ENCODE results near the gene RNU7-1. TPM values are rescaled to one million over a fixed set of nuclear protein-coding genes. Genes with fewer than 3 reads are reported as not detected.
"Not testable (repeated sequence)": the region's sequence is repeated elsewhere in the genome, so short reads cannot be mapped to it uniquely, and the experiment has no call there.

Gene RNU7-1
- total RNA-seq = not detected in 2 replicates

DNA sequence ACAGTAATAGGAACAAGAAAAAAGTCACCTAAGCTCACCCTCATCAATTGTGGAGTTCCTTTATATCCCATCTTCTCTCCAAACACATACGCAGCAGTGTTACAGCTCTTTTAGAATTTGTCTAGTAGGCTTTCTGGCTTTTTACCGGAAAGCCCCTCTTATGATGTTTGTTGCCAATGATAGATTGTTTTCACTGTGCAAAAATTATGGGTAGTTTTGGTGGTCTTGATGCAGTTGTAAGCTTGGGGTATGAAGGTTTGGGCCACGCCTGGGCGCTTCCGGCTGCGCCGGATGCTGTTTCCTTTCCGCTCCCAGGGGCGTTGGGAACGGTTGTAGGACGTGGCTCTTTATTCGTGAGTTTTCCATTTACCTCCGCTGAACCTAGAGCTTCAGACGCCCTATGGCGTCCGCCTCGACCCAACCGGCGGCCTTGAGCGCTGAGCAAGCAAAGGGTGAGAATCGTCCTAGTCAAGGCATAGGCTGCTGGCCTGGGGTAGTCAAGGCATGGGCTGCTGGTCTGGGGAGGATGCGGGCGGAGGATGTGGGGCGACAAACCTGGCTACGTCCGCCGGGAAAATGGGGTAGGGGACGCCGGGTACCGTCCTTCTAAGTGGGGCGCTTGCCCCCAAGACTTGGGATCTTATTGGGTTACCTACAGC, at the start of gene RNU7-1, which contains the start of gene C12orf57:
TSS of gene RNU7-1 (plus strand) at position 95 of the 659 bp plus-strand sequence.
TSS of gene C12orf57 (plus strand) at position 301 of the 659 bp plus-strand sequence. CDS start at position 401, 100 bp downstream.
- DNase-seq = peak; percentile 87

DNA sequence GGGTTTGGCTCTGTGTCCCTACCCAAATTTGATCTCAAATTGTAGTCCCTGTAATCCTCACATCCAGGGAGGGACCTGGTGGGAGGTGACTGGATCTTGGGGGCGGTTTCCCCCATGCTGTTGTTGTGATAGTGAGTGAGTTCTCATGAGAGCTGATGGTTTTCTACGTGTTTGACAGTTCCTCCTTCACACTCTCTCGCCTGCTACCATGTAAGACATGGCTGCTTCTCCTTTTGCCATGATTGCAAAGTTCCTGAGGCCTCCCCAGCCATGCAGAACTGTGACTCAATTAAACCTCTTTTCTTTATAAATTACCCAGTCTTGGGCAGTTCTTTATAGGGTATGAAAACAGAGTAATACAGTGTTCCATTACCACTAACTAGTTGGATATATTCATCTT, 49.3 kb upstream of the RNU7-1 start:
- no peak for DNase-seq

- DNase-seq = no peak
Measured at GRCh38 chr12:6896846-6897435, 46.7 kb upstream of the RNU7-1 start.

DNA sequence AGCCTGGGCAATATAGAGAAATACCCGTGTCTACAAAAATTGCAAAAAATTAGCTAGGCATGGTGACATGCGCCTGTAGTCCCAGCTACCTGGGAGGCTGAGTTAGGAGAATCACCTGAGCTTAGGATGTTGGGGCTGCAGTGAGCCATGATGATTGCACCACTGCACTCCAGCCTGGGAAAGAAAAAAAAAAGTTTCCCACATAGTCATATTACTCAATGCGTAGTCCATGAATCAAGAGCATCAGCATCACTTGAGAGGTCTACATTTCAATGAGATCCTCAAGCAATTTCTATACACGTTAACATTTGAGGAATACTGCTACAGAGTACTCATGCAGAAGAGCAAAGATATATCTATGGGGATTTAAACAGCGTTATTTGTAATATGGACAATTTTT, 44.2 kb upstream of the RNU7-1 start:
- no peak for DNase-seq

GRCh38 chr12:6899837-6900519, 43.6 kb upstream of the RNU7-1 start:
- peak; percentile 88 for DNase-seq

DNA sequence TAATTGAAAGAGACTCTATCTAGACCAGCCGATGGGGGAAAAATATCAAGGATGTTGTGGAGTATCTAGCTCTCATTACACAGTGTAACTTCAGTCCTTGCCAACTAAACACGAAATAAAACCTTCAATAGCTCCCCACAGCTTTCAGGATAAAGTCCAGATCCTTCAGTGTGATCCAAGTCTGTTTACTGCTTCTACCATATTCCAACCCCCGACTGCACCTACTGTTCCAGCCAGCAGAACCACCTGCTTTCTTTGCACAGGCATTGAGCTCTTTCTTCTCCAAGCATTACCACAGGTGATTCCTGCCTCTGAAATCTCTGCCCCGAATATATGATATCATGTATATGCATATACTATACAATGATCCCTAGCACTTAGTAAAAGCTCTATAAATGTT, 41.2 kb upstream of the RNU7-1 start:
- DNase-seq = no peak

DNA sequence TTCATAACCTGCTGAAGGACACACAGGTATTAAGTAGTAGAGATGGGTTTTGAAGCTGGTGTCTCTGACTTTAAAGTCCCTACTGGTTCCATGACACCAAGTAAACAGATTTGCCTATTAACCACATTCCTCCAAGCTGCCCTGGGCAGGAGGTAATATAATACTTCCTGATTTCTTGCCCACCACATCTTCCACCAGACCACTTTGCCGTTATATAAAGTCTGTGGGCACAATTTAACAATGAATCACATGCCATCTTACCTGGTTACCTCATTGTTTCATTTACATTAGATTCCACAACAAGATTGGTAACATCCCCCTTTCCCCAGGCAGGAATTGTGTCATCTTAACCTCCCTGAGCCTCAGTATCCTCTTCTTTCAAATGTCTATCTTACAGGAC, 39.9 kb upstream of the RNU7-1 start:
- no peak for DNase-seq

DNA sequence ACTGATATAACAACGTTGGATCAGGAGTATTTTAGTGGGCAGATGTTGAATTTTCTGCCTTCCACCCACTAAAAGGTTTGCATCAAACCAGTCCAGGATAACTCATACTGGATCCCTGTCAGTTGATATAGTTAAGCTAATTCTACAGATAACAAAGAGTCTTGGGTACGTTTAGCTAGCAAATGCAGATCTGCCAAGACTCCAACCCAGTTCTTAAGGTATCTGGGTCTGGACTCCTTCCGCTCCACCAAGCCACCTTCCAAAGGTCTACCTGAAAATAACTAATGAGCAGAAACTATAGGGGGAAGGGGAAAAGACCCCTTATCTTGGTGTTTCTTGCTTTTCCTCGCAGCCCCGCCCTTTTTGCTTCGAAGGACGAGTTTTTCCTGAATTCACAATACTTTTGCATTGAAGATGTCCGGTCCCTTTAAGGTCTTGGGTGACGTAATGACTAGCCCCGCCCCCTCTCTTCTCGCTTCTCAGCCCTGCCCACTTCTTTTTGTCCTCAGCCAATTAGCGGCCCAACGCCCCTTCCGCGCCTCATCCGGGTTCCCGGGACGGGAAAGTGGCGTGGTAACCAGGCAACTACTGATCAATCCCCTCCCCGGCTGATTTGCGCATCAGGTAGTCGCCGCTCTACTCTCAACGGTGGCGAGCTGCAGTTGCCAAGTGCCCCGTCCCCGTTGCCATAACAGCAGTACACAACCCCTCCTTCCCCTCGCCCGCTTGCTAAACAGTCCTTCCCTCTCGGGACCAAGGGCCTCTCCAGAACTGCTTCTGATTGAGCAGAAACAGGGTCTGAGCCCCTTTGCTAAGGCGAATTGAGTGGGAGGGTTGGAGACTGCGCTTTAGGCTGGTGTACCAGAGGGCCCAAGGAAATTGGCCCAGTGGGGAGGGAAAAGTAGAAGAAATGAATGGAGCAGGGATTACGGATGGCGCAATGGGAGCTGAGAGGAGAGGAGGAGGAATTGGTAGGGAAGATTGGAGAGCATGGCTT, 39.0 kb upstream of the RNU7-1 start, which contains the start of gene LRRC23:
TSS of gene LRRC23 (plus strand) at position 543 of the 997 bp plus-strand sequence. CDS start 812 bp downstream, outside the sequence.
- peak; percentile 97 for DNase-seq

DNA sequence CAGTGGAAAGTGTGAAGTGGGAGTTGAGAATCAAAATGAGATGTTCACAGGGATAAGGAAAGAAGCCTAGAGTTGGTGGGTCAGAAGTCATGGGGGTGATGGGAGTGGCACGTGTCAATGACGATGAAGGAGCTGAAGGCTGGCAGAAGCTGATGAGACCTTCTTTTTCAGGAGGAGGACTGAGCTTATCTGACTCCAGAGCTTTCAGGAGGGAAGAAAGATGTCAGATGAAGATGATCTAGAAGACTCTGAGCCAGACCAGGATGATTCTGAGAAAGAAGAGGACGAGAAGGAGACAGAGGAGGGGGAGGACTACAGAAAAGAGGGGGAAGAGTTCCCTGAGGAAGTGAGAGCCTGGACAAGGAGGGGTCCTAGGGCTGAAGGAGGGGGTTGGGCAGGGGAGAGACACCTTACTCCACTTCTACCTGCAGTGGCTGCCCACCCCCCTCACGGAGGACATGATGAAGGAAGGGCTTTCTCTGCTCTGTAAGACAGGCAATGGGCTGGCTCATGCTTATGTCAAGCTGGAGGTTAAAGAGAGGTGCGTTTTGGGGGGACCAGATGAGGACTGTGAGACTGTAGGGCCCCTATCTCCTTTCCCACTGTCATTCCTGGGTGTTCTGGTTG, 38.1 kb upstream of the RNU7-1 start:
- no peak for DNase-seq

DNA sequence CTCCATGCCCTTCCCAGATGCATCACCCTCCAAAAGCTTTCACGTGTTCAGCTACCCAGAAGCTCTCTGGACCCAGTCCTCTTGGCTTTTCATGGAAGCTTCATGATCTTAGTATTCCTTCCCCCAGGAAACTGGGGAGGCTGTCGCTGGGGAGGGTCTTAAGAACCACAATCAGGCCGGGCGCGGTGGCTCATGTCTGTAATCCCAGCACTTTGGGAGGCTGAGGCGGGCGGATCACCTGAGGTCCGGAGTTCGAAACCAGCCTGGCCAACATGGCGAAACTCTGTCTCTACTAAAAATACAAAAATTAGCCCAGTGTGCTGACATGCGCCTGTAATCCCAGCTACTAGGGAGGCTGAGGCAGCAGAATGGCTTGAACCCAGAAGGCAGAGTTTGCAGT, 35.5 kb upstream of the RNU7-1 start:
- DNase-seq = not testable (repeated sequence)

DNA sequence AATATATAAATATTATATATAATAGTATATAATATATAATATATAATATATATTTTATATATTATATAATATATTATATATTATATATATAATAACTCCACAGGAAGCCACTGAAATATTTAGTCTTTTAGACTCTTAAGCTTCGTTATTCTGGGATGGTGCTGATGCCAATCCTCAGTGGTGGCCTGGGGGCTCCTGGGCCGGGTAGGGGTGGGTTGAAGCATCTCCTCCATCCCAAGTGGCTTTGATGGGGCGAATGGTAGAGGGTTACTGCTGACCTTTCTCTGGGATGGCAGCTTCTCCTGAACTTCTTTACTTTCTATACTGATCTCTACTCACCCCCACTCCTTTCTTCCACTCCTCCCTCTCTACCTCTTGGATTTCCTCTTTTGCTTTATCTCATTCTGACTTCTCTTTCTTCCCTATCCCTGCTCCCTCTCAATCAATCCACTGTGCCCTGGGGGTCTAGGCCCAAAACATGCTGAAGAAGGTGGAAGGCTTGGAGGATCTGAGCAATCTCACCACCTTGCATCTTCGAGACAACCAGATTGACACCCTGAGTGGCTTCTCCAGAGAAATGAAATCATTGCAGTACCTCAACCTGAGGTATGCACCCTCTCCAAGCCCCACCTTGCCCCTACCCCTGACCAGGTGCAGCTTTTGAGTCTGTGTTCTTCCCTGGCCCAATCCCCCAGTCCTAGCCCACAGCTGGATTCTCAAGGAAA, 34.0 kb upstream of the RNU7-1 start:
- DNase-seq = no peak

GRCh38 chr12:6912164-6912935, 31.3 kb upstream of the RNU7-1 start:
- DNase-seq = no peak

DNA sequence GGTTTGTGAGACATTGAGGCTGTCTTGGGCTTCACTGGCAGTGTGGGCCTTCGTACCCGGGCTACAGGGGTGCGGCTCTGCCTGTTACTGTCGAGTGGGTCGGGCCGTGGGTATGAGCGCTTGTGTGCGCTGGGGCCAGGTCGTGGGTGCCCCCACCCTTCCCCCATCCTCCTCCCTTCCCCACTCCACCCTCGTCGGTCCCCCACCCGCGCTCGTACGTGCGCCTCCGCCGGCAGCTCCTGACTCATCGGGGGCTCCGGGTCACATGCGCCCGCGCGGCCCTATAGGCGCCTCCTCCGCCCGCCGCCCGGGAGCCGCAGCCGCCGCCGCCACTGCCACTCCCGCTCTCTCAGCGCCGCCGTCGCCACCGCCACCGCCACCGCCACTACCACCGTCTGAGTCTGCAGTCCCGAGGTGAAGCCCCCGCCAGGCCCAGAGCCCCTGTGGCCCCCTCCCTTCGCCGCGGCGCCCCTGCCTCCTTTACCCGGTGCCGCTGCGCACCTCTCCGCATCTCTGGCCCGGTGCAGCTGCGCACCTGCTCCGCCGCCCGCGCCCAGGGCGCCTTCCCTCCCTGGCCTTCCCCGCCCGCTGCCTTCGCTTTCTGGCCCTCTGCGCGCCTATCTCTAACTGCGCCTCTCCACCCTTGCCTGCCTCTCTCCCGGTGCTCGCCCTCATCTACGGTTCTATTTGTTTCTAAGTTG, 29.2 kb upstream of the RNU7-1 start, which contains the start of gene ENO2:
TSS of gene ENO2 (plus strand) at position 335 of the 701 bp plus-strand sequence. CDS start 1,253 bp downstream, outside the sequence.
- DNase-seq = peak; percentile 66

GRCh38 chr12:6914947-6915788, 28.4 kb upstream of the RNU7-1 start:
- no peak for DNase-seq

- no peak for DNase-seq
Measured at GRCh38 chr12:6915789-6916285, 27.8 kb upstream of the RNU7-1 start.

GRCh38 chr12:6916426-6917200, 27.0 kb upstream of the RNU7-1 start:
- no peak for DNase-seq

GRCh38 chr12:6917491-6918231, 26.0 kb upstream of the RNU7-1 start:
- DNase-seq = no peak

All from dermis blood vessel endothelial cell (primary cell).